C4-2B (cell line): ENCODE measurements around the gene ASIC2.

Experiments used
- ZFX ChIP-seq: fragments of 450-650 bp; IDR thresholded peaks from 2 replicates; pipeline ENCODE4 v1.6.1; 2017
- TF ChIP-seq, protein P1 (sequence below): fragments of 450-650 bp; conservative IDR thresholded peaks from 2 replicates; pipeline ENCODE4 v1.5.1; 2017; ENCODE audit warnings: mild to moderate bottlenecking

DNA sequence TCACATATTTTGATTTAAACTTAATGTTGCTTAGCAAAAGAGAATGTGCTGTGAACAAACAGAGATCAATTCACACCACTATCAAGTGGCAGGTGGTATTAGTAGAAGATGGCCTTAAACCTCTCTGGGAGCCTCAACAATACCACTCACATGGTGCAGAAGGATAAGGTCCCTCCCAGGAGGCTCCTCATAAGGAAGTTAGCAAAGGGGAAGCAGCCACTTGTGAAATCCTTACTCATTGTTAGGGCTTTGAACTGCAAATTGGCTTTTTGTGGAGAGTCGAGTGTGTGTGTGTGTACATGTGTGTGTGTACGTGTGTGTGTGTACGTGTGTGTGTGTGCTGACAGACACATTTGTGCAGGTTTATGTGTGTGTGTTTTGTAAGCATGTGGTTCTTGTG, 48.9 kb upstream of the ASIC2 start:
- TF ChIP-seq, protein P1, sequence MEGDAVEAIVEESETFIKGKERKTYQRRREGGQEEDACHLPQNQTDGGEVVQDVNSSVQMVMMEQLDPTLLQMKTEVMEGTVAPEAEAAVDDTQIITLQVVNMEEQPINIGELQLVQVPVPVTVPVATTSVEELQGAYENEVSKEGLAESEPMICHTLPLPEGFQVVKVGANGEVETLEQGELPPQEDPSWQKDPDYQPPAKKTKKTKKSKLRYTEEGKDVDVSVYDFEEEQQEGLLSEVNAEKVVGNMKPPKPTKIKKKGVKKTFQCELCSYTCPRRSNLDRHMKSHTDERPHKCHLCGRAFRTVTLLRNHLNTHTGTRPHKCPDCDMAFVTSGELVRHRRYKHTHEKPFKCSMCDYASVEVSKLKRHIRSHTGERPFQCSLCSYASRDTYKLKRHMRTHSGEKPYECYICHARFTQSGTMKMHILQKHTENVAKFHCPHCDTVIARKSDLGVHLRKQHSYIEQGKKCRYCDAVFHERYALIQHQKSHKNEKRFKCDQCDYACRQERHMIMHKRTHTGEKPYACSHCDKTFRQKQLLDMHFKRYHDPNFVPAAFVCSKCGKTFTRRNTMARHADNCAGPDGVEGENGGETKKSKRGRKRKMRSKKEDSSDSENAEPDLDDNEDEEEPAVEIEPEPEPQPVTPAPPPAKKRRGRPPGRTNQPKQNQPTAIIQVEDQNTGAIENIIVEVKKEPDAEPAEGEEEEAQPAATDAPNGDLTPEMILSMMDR: no peak
- no peak for TF ChIP-seq ZFX
